Testis (tissue), 3 donors: Measurements from ENCODE around the gene RAMACL. TPM values are rescaled to one million over a fixed set of nuclear protein-coding genes. Genes with fewer than 3 reads are reported as not detected.
A peak's percentile ranks its signal among the peaks of the same experiment; 100 is the strongest.

Experiments
- DNase-seq: peaks from one replicate; pipeline ENCODE4 v3.0.0-alpha.2; 2019
- H3K27ac ChIP-seq, 2 donors: fragments of 200-600 bp; sonication (generic); one replicate each; pipeline ENCODE4 v1.5.1; 2019
- H3K27me3 ChIP-seq: fragments of 200-600 bp; sonication (generic); one replicate; pipeline ENCODE4 v1.5.1; 2019
- H3K36me3 ChIP-seq: fragments of 200-600 bp; sonication (generic); one replicate; pipeline ENCODE4 v1.5.1; 2017; ENCODE audit warnings: low read depth; ENCODE audit errors: missing control alignments
- H3K4me1 ChIP-seq: fragments of 200-600 bp; sonication (generic); one replicate; pipeline ENCODE4 v1.5.1; 2019
- H3K4me3 ChIP-seq, 2 donors: fragments of 200-600 bp; sonication (generic); one replicate each; pipeline ENCODE4 v1.5.1; 2017 to 2019
- H3K9me3 ChIP-seq: fragments of 200-600 bp; sonication (generic); one replicate; pipeline ENCODE4 v1.5.1; 2017
- CTCF ChIP-seq, 3 experiments: fragments of 450-650 bp in 2 of 3; fragments of 200-600 bp in 1 of 3; sonication (generic) in 1 of 3; IDR thresholded peaks; one replicate each; pipeline ENCODE4 v1.5.1; 2016 to 2019; ENCODE audit warnings: antibody characterized with exemption in 3 of 3, mild to moderate bottlenecking in 2 of 3, moderate library complexity in 1 of 3
- POLR2A ChIP-seq: fragments of 450-650 bp; IDR thresholded peaks from one replicate; pipeline ENCODE4 v1.6.1; 2017; ENCODE audit warnings: antibody characterized with exemption, mild to moderate bottlenecking, moderate library complexity
- WGBS, 2 donors: methylation state at CpG; one replicate each; pipeline ENCODE4 v1.1.5; 2018; 5-methylcytosine and 5-hydroxymethylcytosine counted together
- intact Hi-C: fragments of 100-400 bp; cut with DNase I; formaldehyde crosslinking; loops from one replicate; pipeline ENCODE4 v1.15.1; 2023; ENCODE audit warnings: low total_unique reads
- polyA plus RNA-seq: library from polyadenylated mRNA; stranded (reverse); fragments of 350-450 nt; fragmentation: Illumina TruSeq; extraction: RNeasy Lipid Tissue Mini Kit (QIAGEN cat#74804); gene quantifications from one replicate; pipeline ENCODE4 v1.2.3, GENCODE V29; 2014; ENCODE audit warnings: low read depth, low replicate concordance; ENCODE audit not compliant: insufficient read depth
- total RNA-seq, 2 donors: library from RNA; depleted of rRNA; stranded (reverse); fragments of >200 nt; gene quantifications; one replicate each; pipeline ENCODE4 v1.2.3, GENCODE V29; 2016

RAMACL gene
- total and polyA plus RNA-seq, 3 donors from 2014 or later = 1.7 to 1.9 TPM; not detected in 1

- Histone ChIP-seq H3K27ac (peak overlapping the region in 1 of 2 donors; percentile 20), H3K9me3 (no peaks in the 10 kb centered on the region), H3K27me3 (no peaks in the 10 kb centered on the region), H3K4me1 (peaks cover 34% of the 10 kb centered on the region), H3K36me3 (no peaks in the 10 kb centered on the region), H3K4me3 (no peak overlapping the region)
- 67 to 70% methylated on average over 21 of the region's 21 CpGs for WGBS, 2 donors
- peak; percentile 62 for DNase-seq
- TF ChIP-seq CTCF (IDR thresholded peaks at IDR 0.05) (no peak), POLR2A (no peak)
- intact Hi-C loops = no loop called here
Observed at GRCh38 chr6:166615059-166615770, 28.7 kb upstream of the RAMACL start.

GRCh38 chr6:166614589-166614988, 28.1 kb upstream of the RAMACL start:
- 68 to 77% methylated on average over 10 of the region's 10 CpGs for WGBS, 2 donors
- Histone ChIP-seq H3K27ac (peak overlapping the region in 1 of 2 donors; percentile 20), H3K27me3 (no peaks in the 10 kb centered on the region), H3K4me3 (no peak overlapping the region), H3K36me3 (no peaks in the 10 kb centered on the region), H3K4me1 (peaks cover 30% of the 10 kb centered on the region), H3K9me3 (no peaks in the 10 kb centered on the region)
- intact Hi-C loops = no loop called here
- TF ChIP-seq POLR2A (no peak), CTCF (IDR thresholded peaks at IDR 0.05) (no peak)
- DNase-seq = no peak

GRCh38 chr6:166614171-166614583, 27.7 kb upstream of the RAMACL start:
- no peak for TF ChIP-seq POLR2A
- no peak for TF ChIP-seq CTCF (IDR thresholded peaks at IDR 0.05)
- peak overlapping the region in 1 of 2 donors; percentile 20 for H3K27ac ChIP-seq
- WGBS, 2 donors = 84 to 91% methylated on average over 12 of the region's 12 CpGs
- H3K36me3 ChIP-seq = no peaks in the 10 kb centered on the region
- H3K27me3 ChIP-seq = no peaks in the 10 kb centered on the region
- no peak overlapping the region for H3K4me3 ChIP-seq
- no peak for DNase-seq
- intact Hi-C loops = no loop called here
- peaks cover 26% of the 10 kb centered on the region for H3K4me1 ChIP-seq
- H3K9me3 ChIP-seq = no peaks in the 10 kb centered on the region

- Histone ChIP-seq H3K4me3 (no peak overlapping the region), H3K4me1 (peaks cover 23% of the 10 kb centered on the region), H3K9me3 (no peaks in the 10 kb centered on the region), H3K36me3 (no peaks in the 10 kb centered on the region), H3K27me3 (no peaks in the 10 kb centered on the region), H3K27ac (no peak overlapping the region)
- no peak for DNase-seq
- intact Hi-C loops = no loop called here
- 82 to 86% methylated on average over 7 of the region's 7 CpGs for WGBS, 2 donors
- TF ChIP-seq POLR2A = no peak
- no peak for TF ChIP-seq CTCF (IDR thresholded peaks at IDR 0.05)
Observed at GRCh38 chr6:166613027-166613426, 26.5 kb upstream of the RAMACL start.

- no peaks in the 10 kb centered on the region for H3K27me3 ChIP-seq
- WGBS, 2 donors = 49 to 52% methylated on average over 10 to 11 of the region's 11 CpGs
- no peaks in the 10 kb centered on the region for H3K9me3 ChIP-seq
- peak; percentile 48 for DNase-seq
- H3K4me3 ChIP-seq = no peak overlapping the region
- no peak overlapping the region for H3K27ac ChIP-seq
- TF ChIP-seq POLR2A = no peak
- no peak for TF ChIP-seq CTCF (IDR thresholded peaks at IDR 0.05)
- H3K36me3 ChIP-seq = no peaks in the 10 kb centered on the region
- H3K4me1 ChIP-seq = peaks cover 23% of the 10 kb centered on the region
- intact Hi-C loops = no loop called here
Observed at GRCh38 chr6:166612471-166612881, 26.0 kb upstream of the RAMACL start.
